ENCODE measurements around the gene PI4KA. TPM values are rescaled to one million over a fixed set of nuclear protein-coding genes. Genes with fewer than 3 reads are reported as not detected.

The PI4KA gene
- total and polyA plus RNA-seq, 2 of the 13 experiments (the other 11 are each of a cell fraction or from before 2014, with no cell fraction given): 27.4 to 56.4 TPM

GRCh38 chr22:20657963-20658362, 200.6 kb downstream of the PI4KA start:
- in situ Hi-C loops (cut with HindIII; ENCODE audit: extremely low pct_ligation_motif_present, low pct_unique_long_range_greater_than_20kb): no loop called here
- no peak for FAIRE-seq
- TF ChIP-seq IRF9 (CRISPR knock-in tag; IDR thresholded peaks at IDR 0.05; ENCODE audit: borderline replicate concordance) (no peak), TEAD3 (CRISPR knock-in tag; optimal IDR thresholded peaks at IDR 0.05; ENCODE audit: borderline replicate concordance) (no peak), MTA1 (CRISPR knock-in tag; IDR thresholded peaks at IDR 0.05; ENCODE audit: borderline replicate concordance) (no peak), HES4 (CRISPR knock-in tag; IDR thresholded peaks at IDR 0.05; ENCODE audit: borderline replicate concordance) (no peak), ZBTB49 (CRISPR knock-in tag; IDR thresholded peaks at IDR 0.05; ENCODE audit: borderline replicate concordance) (no peak), ZKSCAN5 (CRISPR knock-in tag; IDR thresholded peaks at IDR 0.05) (no peak), SP140L (CRISPR knock-in tag; IDR thresholded peaks at IDR 0.05; ENCODE audit: borderline replicate concordance) (no peak), ZGPAT (CRISPR knock-in tag; IDR thresholded peaks at IDR 0.05) (no peak), PHB2 (IDR thresholded peaks at IDR 0.05; ENCODE audit: partially characterized antibody) (no peak), MYC (CRISPR knock-in tag; IDR thresholded peaks at IDR 0.05; ENCODE audit: borderline replicate concordance) (no peak), ZUFSP (CRISPR knock-in tag; IDR thresholded peaks at IDR 0.05; ENCODE audit: borderline replicate concordance) (no peak), TFDP2 (CRISPR knock-in tag; IDR thresholded peaks at IDR 0.05) (no peak), ZNF232 (CRISPR knock-in tag; IDR thresholded peaks at IDR 0.05; ENCODE audit: borderline replicate concordance) (no peak), BHLHE40 (IDR thresholded peaks at IDR 0.05; ENCODE audit: low read length) (no peak), SALL2 (CRISPR knock-in tag; IDR thresholded peaks at IDR 0.05) (no peak), FOXA1 (IDR thresholded peaks at IDR 0.05) (no peak), FOXA1 (CRISPR knock-in tag; IDR thresholded peaks at IDR 0.05) (no peak), DBP (CRISPR knock-in tag; IDR thresholded peaks at IDR 0.05; ENCODE audit: not compliant biosample characterization) (no peak)

More at GRCh38 chr22:20657963-20658362, 200.6 kb downstream of the PI4KA start:
- no peaks in the 10 kb centered on the region for H4K20me1 ChIP-seq (ENCODE audit: insufficient read depth, low read length)
- no peak overlapping the region for H3K27ac ChIP-seq (ENCODE audit: extremely low read length, insufficient read depth, low read length)
- peaks cover 0 to 8% of the 10 kb centered on the region in 2 experiments; a peak in 2 of 5 replicates for H3K27me3 ChIP-seq (ENCODE audit: control insufficient read depth in 1 of 2, insufficient read depth in 2 of 2, low read length in 2 of 2)
- DNase-seq (ENCODE audit: low spot score) (no peak), ATAC-seq (no peak)
- 36% methylated on average over 5 of the region's 5 CpGs for WGBS (ENCODE audit: low lambda C conversion rate)
- intact Hi-C loops (cut with micrococcal nuclease; ENCODE audit: unreplicated experiment): no loop called here
- H3K4me1 ChIP-seq (ENCODE audit: insufficient read depth, low read length): no peaks in the 10 kb centered on the region
- H3K4me3 ChIP-seq (replicated peaks in 1 of 3; ENCODE audit: insufficient read depth in 1 of 3, low read depth in 2 of 3, low read length in 3 of 3): no peak overlapping the region
- POLR2A ChIA-PET: no interaction called here
- H3K36me3 ChIP-seq (replicated peaks in 1 of 2; ENCODE audit: control insufficient read depth in 1 of 2, insufficient read depth in 2 of 2, low read length in 2 of 2): no peaks in the 10 kb centered on the region
- CTCF ChIA-PET (ENCODE audit: low intra/inter-chr PET ratio, low total read pairs): no interaction called here
- no TSS peak for BruUV-seq (replicated peaks)
- H3K79me2 ChIP-seq (ENCODE audit: insufficient read depth, low read length): no peaks in the 10 kb centered on the region
- H3K4me2 ChIP-seq (ENCODE audit: low read depth, low read length): no peak overlapping the region
- no peak overlapping the region for H2AFZ ChIP-seq (ENCODE audit: low read length)
- no peak overlapping the region for H3K9ac ChIP-seq (ENCODE audit: insufficient read depth, low read depth, low read length)
- H3K9me3 ChIP-seq (ENCODE audit: low read length): no peaks in the 10 kb centered on the region

Measured in HepG2 (cell line).